Measurements from ENCODE around the gene ABCC8. TPM values are rescaled to one million over a fixed set of nuclear protein-coding genes. Genes with fewer than 3 reads are reported as not detected.
A peak's percentile ranks its signal among the peaks of the same experiment; 100 is the strongest.

ABCC8 gene
- polyA plus RNA-seq, 2 of the 4 experiments (the other 2 are of a cell fraction) = 1.1 to 2.0 TPM

GRCh38 chr11:17477361-17477760, 716 bp upstream of the ABCC8 start:
- Histone ChIP-seq H3K4me3 (no peak overlapping the region), H3K9me3 (no peaks in the 10 kb centered on the region), H3K27ac (no peak overlapping the region), H3K4me2 (peak overlapping the region; percentile 90; the same call in 1 of the 3 replicates), H3K4me1 (no peaks in the 10 kb centered on the region)
- CTCF ChIA-PET = interaction anchor here (3.7 kb wide), 1 partner anchor 93 kb away, joined by 14 read pairs; no protein-coding TSS in a partner anchor
- FAIRE-seq (no peak), DNase-seq (ENCODE audit: low read depth in 1 of 2, low spot score in 1 of 2) (no peak), ATAC-seq (no peak)
- POLR2A ChIA-PET = no interaction called here
- no peak for TF ChIP-seq KDM5A (IDR thresholded peaks at IDR 0.05)
- no peak for TF ChIP-seq NR3C1 (IDR thresholded peaks at IDR 0.05)
- TF ChIP-seq MYC (IDR thresholded peaks at IDR 0.05; ENCODE audit: borderline replicate concordance, low read length) = no peak
- TF ChIP-seq RCOR1 (IDR thresholded peaks at IDR 0.05; ENCODE audit: low read depth, low read length) = no peak
- TF ChIP-seq SREBF2 (IDR thresholded peaks at IDR 0.05) = no peak
- no peak for TF ChIP-seq ZSCAN20 (CRISPR knock-in tag; IDR thresholded peaks at IDR 0.05)
- WGBS (ENCODE audit: missing lambda C conversion rate) = 76% methylated on average over 6 of the region's 6 CpGs

GRCh38 chr11:17477084-17477333, 364 bp upstream of the ABCC8 start:
- FAIRE-seq (no peak), DNase-seq (ENCODE audit: low read depth in 1 of 2, low spot score in 1 of 2) (no peak), ATAC-seq (no peak)
- Histone ChIP-seq H3K9me3 (no peaks in the 10 kb centered on the region), H3K4me1 (no peaks in the 10 kb centered on the region), H3K4me2 (peak overlapping the region; percentile 90), H3K4me3 (peak overlapping the region; percentile 67), H3K27ac (peak overlapping the region in 1 of 2 experiments; percentile 80; a peak in 4 of 6 replicates)
- 34% methylated on average over 9 of the region's 9 CpGs for WGBS (ENCODE audit: missing lambda C conversion rate)
- POLR2A ChIA-PET = no interaction called here
- no peak for TF ChIP-seq ZSCAN20 (CRISPR knock-in tag; IDR thresholded peaks at IDR 0.05)
- TF ChIP-seq CHD2 (IDR thresholded peaks at IDR 0.05; ENCODE audit: low read length, partially characterized antibody) = no peak
- TF ChIP-seq GATA3 (IDR thresholded peaks at IDR 0.05; ENCODE audit: borderline replicate concordance) = no peak
- no peak for TF ChIP-seq RCOR1 (IDR thresholded peaks at IDR 0.05; ENCODE audit: low read depth, low read length)
- TF ChIP-seq EHMT2 (IDR thresholded peaks at IDR 0.05; ENCODE audit: low read depth) = no peak
- no peak for TF ChIP-seq SMC3 (IDR thresholded peaks at IDR 0.05)
- TF ChIP-seq NPAS2 (CRISPR knock-in tag; IDR thresholded peaks at IDR 0.05; ENCODE audit: borderline replicate concordance) = no peak
- TF ChIP-seq HOXB5 (CRISPR knock-in tag; IDR thresholded peaks at IDR 0.05) = no peak
- TF ChIP-seq RAD21 (conservative IDR thresholded peaks at IDR 0.05 in 1 of 2, IDR thresholded peaks at IDR 0.05 in 1 of 2) = no peak
- TF ChIP-seq ATOH8 (CRISPR knock-in tag; IDR thresholded peaks at IDR 0.05; ENCODE audit: low read depth) = no peak
- TF ChIP-seq NFE2L2 (conservative IDR thresholded peaks at IDR 0.05; ENCODE audit: low read length) = no peak
- TF ChIP-seq ZC3H11A (IDR thresholded peaks at IDR 0.05) = no peak
- CTCF ChIA-PET = interaction anchor here (0.8 to 3.7 kb wide), 2 partner anchors 88 to 93 kb away, joined by 3 to 14 read pairs; partner anchors contain the start of gene KCNJ11

- no peak for FAIRE-seq
- ChIA-PET CTCF (interaction anchor here (0.9 to 2.5 kb wide), 7 partner anchors 19 to 91 kb away, joined by 3 to 18 read pairs (median 6); partner anchors contain the start of gene KCNJ11), POLR2A (no interaction called here)
- TF ChIP-seq MYC (IDR thresholded peaks at IDR 0.05; ENCODE audit: borderline replicate concordance, low read length) (no peak), PHF8 (IDR thresholded peaks at IDR 0.05; ENCODE audit: borderline replicate concordance, low read depth) (no peak), EHF (CRISPR knock-in tag; IDR thresholded peaks at IDR 0.05) (no peak), CHD2 (IDR thresholded peaks at IDR 0.05; ENCODE audit: low read length, partially characterized antibody) (no peak), BCL3 (IDR thresholded peaks at IDR 0.05) (no peak), HOXA7 (CRISPR knock-in tag; IDR thresholded peaks at IDR 0.05) (no peak), MAX (IDR thresholded peaks at IDR 0.05) (no peak), POLR2AphosphoS2 (conservative IDR thresholded peaks at IDR 0.05; ENCODE audit: low read length) (no peak), TP53 (CRISPR knock-in tag; IDR thresholded peaks at IDR 0.05) (no peak), PBX3 (IDR thresholded peaks at IDR 0.05) (no peak), FOSB (CRISPR knock-in tag; IDR thresholded peaks at IDR 0.05) (no peak), JUNB (IDR thresholded peaks at IDR 0.05) (no peak), RAD21 (conservative IDR thresholded peaks at IDR 0.05 in 1 of 2, IDR thresholded peaks at IDR 0.05 in 1 of 2) (no peak), RARB (CRISPR knock-in tag; IDR thresholded peaks at IDR 0.05) (no peak), KDM1A (IDR thresholded peaks at IDR 0.05; ENCODE audit: low read depth) (no peak), E2F6 (IDR thresholded peaks at IDR 0.05; ENCODE audit: borderline replicate concordance, low read depth) (no peak), EHMT2 (IDR thresholded peaks at IDR 0.05; ENCODE audit: low read depth) (no peak), RFX5 (IDR thresholded peaks at IDR 0.05) (no peak)
- DNase-seq (ENCODE audit: low read depth in 1 of 2, low spot score in 1 of 2) = no peak
- H3K9me3 ChIP-seq = no peaks in the 10 kb centered on the region
- peak in 1 of 2 experiments; percentile 8; a peak in 3 of 6 replicates for ATAC-seq
- 63% methylated on average over 23 of the region's 31 CpGs for whole genome bisulfite sequencing (ENCODE audit: missing lambda C conversion rate)
- peak overlapping the region; percentile 90 for H3K4me2 ChIP-seq
- peak overlapping the region; percentile 67 for H3K4me3 ChIP-seq
- peak overlapping the region; percentile 62 to 80; a peak in 5 of 6 replicates for H3K27ac ChIP-seq
- H3K4me1 ChIP-seq = no peaks in the 10 kb centered on the region
Observed at GRCh38 chr11:17475666-17476316, 854 bp downstream of the ABCC8 start.

All from A549 (cell line).